A549 (cell line): ENCODE data around the gene VPS35L. TPM values are rescaled to one million over a fixed set of nuclear protein-coding genes. Genes with fewer than 3 reads are reported as not detected.

Experiments used
- ATAC-seq, 2 experiments: fragments of 200-7000 bp in 1 of 2; fragments of >200 bp in 1 of 2; cut with Nextera tagmentation in 1 of 2; cut with Tn5 transposase in 1 of 2; 3 replicates each; pipeline versions ENCODE4 v1.8.0 to v1.9.1; 2018 to 2020; ENCODE audit warnings: mild to moderate bottlenecking in 1 of 2, moderate library complexity in 1 of 2
- CTCF ChIA-PET: fragments of 300-600 bp; sonication (Branson Sonifier 250); formaldehyde crosslinking; extraction: SDS; loops from one replicate; lab custom pipeline; 2021; ENCODE audit warnings: antibody characterized with exemption, inconsistent platforms; lab: Yijun Ruan, JAX
- POLR2A ChIA-PET: fragments of 350-600 bp; formaldehyde crosslinking; extraction: SDS; loops from one replicate; lab custom pipeline; 2021; ENCODE audit warnings: antibody characterized with exemption, inconsistent platforms; lab: Yijun Ruan, JAX
- DNase-seq, 2 experiments: peaks; one replicate each; pipeline versions ENCODE4 v3.0.0 to v3.0.0-alpha.2; 2011 to 2016; ENCODE audit warnings: low read depth in 1 of 2, low spot score in 1 of 2
- FAIRE-seq: peaks from 2 replicates; lab custom pipeline; 2011; peaks lifted over from hg19 to GRCh38; lab: Jason Lieb, UNC
- H3K27ac ChIP-seq, 2 experiments: fragments of >200 bp; sonication (Bioruptor Twin); formaldehyde crosslinking; 3 replicates each; pipeline ENCODE4 v1.5.1; 2016 to 2017
- H3K4me1 ChIP-seq: fragments of >200 bp; sonication (Bioruptor Twin); formaldehyde crosslinking; 3 replicates; pipeline ENCODE4 v1.6.1; 2016
- H3K4me2 ChIP-seq: fragments of >200 bp; sonication (Bioruptor Twin); formaldehyde crosslinking; 3 replicates; pipeline ENCODE4 v1.6.1; 2016
- H3K4me3 ChIP-seq: fragments of >200 bp; sonication (Bioruptor Twin); formaldehyde crosslinking; 3 replicates; pipeline ENCODE4 v1.5.1; 2016
- H3K9me3 ChIP-seq: fragments of >200 bp; sonication (Bioruptor Twin); formaldehyde crosslinking; 3 replicates; pipeline ENCODE4 v1.6.1; 2016
- EHF ChIP-seq: fragments of 250-450 bp; sonication (Bioruptor Pico); IDR thresholded peaks from 2 replicates; pipeline ENCODE4 v1.5.0; 2020; ENCODE audit warnings: mild to moderate bottlenecking
- EHMT2 ChIP-seq: fragments of 200-600 bp; sonication (generic); IDR thresholded peaks from 2 replicates; pipeline ENCODE4 v1.6.1; 2016; ENCODE audit warnings: antibody characterized with exemption, low read depth, mild to moderate bottlenecking, moderate library complexity
- ELK1 ChIP-seq: fragments of 150-350 bp; IDR thresholded peaks from 2 replicates; pipeline ENCODE4 v1.6.1; 2014; ENCODE audit warnings: low read depth, mild to moderate bottlenecking, low read length
- EP300 ChIP-seq, 2 experiments: fragments of >200 bp; sonication (Bioruptor Twin); formaldehyde crosslinking; IDR thresholded peaks; 2 replicates in 1 of 2; 3 replicates in 1 of 2; pipeline ENCODE4 v1.6.1; 2016 to 2017
- FOSL2 ChIP-seq, 2 experiments: fragments of 450-650 bp in 1 of 2; fragments of >200 bp in 1 of 2; sonication (Bioruptor Twin) in 1 of 2; formaldehyde crosslinking; IDR thresholded peaks; 2 replicates each; pipeline versions ENCODE4 v1.5.0 to v1.6.1; 2016 to 2020; ENCODE audit warnings: mild to moderate bottlenecking in 1 of 2, moderate library complexity in 1 of 2
- GATA3 ChIP-seq: IDR thresholded peaks from 2 replicates; pipeline ENCODE4 v1.6.1; 2012; ENCODE audit warnings: borderline replicate concordance
- HES2 ChIP-seq: fragments of >200 bp; sonication (Bioruptor Twin); formaldehyde crosslinking; IDR thresholded peaks from 2 replicates; pipeline ENCODE4 v1.6.1; 2016
- HOXA7 ChIP-seq: fragments of 250-450 bp; sonication (Bioruptor Pico); IDR thresholded peaks from 2 replicates; pipeline ENCODE4 v1.5.0; 2020; ENCODE audit warnings: mild to moderate bottlenecking, moderate library complexity
- JUN ChIP-seq, 2 experiments: fragments of >200 bp; sonication (Bioruptor Twin); formaldehyde crosslinking; IDR thresholded peaks; 2 replicates in 1 of 2; 3 replicates in 1 of 2; pipeline ENCODE4 v1.6.1; 2016 to 2017
- JUNB ChIP-seq: fragments of >200 bp; sonication (Bioruptor Twin); formaldehyde crosslinking; IDR thresholded peaks from 2 replicates; pipeline ENCODE4 v1.6.1; 2016
- KDM1A ChIP-seq: fragments of 200-600 bp; sonication (generic); IDR thresholded peaks from 2 replicates; pipeline ENCODE4 v1.6.1; 2016; ENCODE audit warnings: low read depth, mild to moderate bottlenecking
- KDM5A ChIP-seq: fragments of 200-600 bp; sonication (generic); IDR thresholded peaks from 2 replicates; pipeline ENCODE4 v1.6.1; 2016; ENCODE audit warnings: antibody characterized with exemption, mild to moderate bottlenecking
- MAFK ChIP-seq: fragments of 450-650 bp; IDR thresholded peaks from 2 replicates; pipeline ENCODE4 v1.6.1; 2014; ENCODE audit not compliant: partially characterized antibody
- MAZ ChIP-seq: fragments of 150-350 bp; IDR thresholded peaks from 2 replicates; pipeline ENCODE4 v1.6.1; 2014; ENCODE audit warnings: antibody characterized with exemption, low read depth, low read length, borderline replicate concordance
- MYC ChIP-seq: IDR thresholded peaks from 2 replicates; pipeline ENCODE4 v1.6.1; 2012; ENCODE audit warnings: mild to moderate bottlenecking, inconsistent platforms, low read length, improper control_type of control experiment, borderline replicate concordance
- NPAS2 ChIP-seq: fragments of 250-450 bp; sonication (Bioruptor Pico); IDR thresholded peaks from 2 replicates; pipeline ENCODE4 v1.8.0; 2022; ENCODE audit warnings: mild to moderate bottlenecking, moderate library complexity, borderline replicate concordance
- RARB ChIP-seq: fragments of 250-450 bp; sonication (Bioruptor Pico); IDR thresholded peaks from 2 replicates; pipeline ENCODE4 v1.8.0; 2021; ENCODE audit warnings: mild to moderate bottlenecking, moderate library complexity
- RCOR1 ChIP-seq: fragments of 150-350 bp; IDR thresholded peaks from 2 replicates; pipeline ENCODE4 v1.6.1; 2014; ENCODE audit warnings: antibody characterized with exemption, low read length, low read depth
- RNF2 ChIP-seq: fragments of 200-600 bp; sonication (generic); IDR thresholded peaks from 2 replicates; pipeline ENCODE4 v1.6.1; 2016; ENCODE audit warnings: low read depth, mild to moderate bottlenecking, antibody characterized with exemption, moderate library complexity, borderline replicate concordance
- SREBF2 ChIP-seq: fragments of 450-650 bp; IDR thresholded peaks from 2 replicates; pipeline ENCODE4 v1.6.1; 2014; ENCODE audit warnings: mild to moderate bottlenecking, moderate library complexity
- USF2 ChIP-seq: fragments of 450-650 bp; IDR thresholded peaks from 2 replicates; pipeline ENCODE4 v1.6.1; 2014; ENCODE audit warnings: antibody characterized with exemption
- ZC3H11A ChIP-seq: fragments of 450-650 bp; IDR thresholded peaks from 2 replicates; pipeline ENCODE4 v1.6.1; 2014; ENCODE audit warnings: antibody characterized with exemption, mild to moderate bottlenecking
- ZNF302 ChIP-seq: fragments of 250-450 bp; sonication (Bioruptor Pico); IDR thresholded peaks from 2 replicates; pipeline ENCODE4 v1.9.0; 2021; ENCODE audit warnings: inconsistent platforms, mild to moderate bottlenecking, moderate library complexity
- WGBS: methylation state at CpG from one replicate; pipeline ENCODE4 v1.1.6; 2017; ENCODE audit errors: missing lambda C conversion rate; 5-methylcytosine and 5-hydroxymethylcytosine counted together
- polyA plus RNA-seq, 4 experiments: library from polyadenylated mRNA; depleted of rRNA in 3 of 4; stranded (reverse); fragments of >200 nt; fragmentation: RNase III in 1 of 4; extraction: RNeasy Plus Mini Kit Qiagen cat#74134 plus additional on column Dnase treatment in 1 of 4; gene quantifications; 2 replicates in 3 of 4; 3 replicates in 1 of 4; pipeline ENCODE4 v1.2.3, GENCODE V29; 2011 to 2017
- TF ChIP-seq, protein P1 (sequence below): fragments of 250-450 bp; sonication (Bioruptor Pico); IDR thresholded peaks from 2 replicates; pipeline ENCODE4 v1.5.0; 2021; ENCODE audit warnings: mild to moderate bottlenecking, moderate library complexity, borderline replicate concordance
- TF ChIP-seq, protein P2 (sequence below): fragments of 250-450 bp; sonication (Bioruptor Pico); IDR thresholded peaks from 2 replicates; pipeline ENCODE4 v1.5.0; 2020; ENCODE audit warnings: low read depth, mild to moderate bottlenecking, moderate library complexity

The VPS35L gene
- polyA plus RNA-seq, 2 of the 4 experiments (the other 2 are of a cell fraction), result 38.4 to 47.7 TPM

DNA sequence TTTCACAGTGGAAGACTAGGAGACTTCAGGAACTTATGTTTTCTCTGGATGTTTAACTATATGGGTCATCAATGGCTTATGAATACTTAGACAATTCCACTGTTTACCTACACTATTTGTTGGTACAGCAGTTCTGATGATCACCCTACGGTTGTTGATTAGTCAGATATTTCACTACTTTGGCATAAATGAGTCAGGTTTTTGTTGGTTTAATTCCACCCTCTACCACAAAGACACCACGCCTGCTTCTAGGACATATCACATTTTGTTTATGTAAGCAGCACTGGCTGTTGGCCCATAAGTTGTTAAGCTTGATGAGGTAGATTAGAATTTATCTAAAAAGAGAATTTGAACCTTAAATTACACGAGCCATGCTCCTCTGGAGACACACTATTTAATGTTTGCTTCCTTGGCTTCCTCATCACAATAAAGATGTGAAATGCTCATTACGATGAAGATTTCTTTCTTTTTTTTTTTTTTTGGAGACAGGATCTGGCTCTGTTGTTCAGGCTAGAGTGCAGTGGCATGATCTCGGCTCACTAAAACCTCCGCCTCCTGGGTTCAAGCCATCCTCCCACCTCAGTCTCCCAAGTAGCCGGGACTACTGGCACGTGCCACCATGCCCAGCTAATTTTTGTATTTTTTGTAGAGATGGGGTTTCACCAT is 37.9 kb upstream of the VPS35L start:
- no peak overlapping the region for H3K4me3 ChIP-seq
- no peak overlapping the region for H3K27ac ChIP-seq
- peak overlapping the region; percentile 42 for H3K4me2 ChIP-seq
- FAIRE-seq (no peak), DNase-seq (peak; percentile 35 to 48), ATAC-seq (no peak)
- ChIA-PET POLR2A (interaction anchor here (1.2 kb wide), 1 partner anchor 38 kb away, joined by 3 read pairs; the partner anchor contains the start of gene VPS35L), CTCF (interaction anchor here (0.6 to 3.2 kb wide), 7 partner anchors 13 to 534 kb away, joined by 3 to 24 read pairs (median 4); partner anchors contain the start of genes TMC7 and VPS35L)
- TF ChIP-seq FOSL2 (IDR thresholded peaks at IDR 0.05) (no peak), FOSL2 (CRISPR knock-in tag; IDR thresholded peaks at IDR 0.05) (peak; percentile 78), GATA3 (peak; percentile 34; the same call in 1 of the 2 replicates), MAFK (peak; percentile 61), MAZ (no peak)
- H3K4me1 ChIP-seq, result peaks cover 55% of the 10 kb centered on the region
- WGBS, result 53% methylated on average over 8 of the region's 8 CpGs
- no peaks in the 10 kb centered on the region; the same call in 2 of the 3 replicates for H3K9me3 ChIP-seq

DNA sequence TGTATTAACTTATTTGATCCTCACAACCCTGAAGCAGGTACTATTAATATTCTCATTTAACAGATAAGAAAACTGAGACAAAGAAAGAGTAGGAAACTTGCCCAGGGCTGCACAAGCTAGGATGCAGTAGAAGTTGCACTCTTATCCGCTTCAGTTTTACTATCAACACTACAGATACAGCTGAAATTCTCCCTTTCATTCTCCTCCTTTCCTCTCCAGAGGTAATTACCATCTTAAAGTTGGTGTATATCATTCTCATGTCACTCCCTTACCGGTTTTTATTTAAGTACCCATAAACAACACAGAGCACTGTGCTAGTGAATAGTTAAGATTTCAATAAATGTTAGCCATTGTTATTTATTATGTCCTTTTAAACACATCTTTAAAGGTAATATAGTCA is 37.1 kb upstream of the VPS35L start:
- no peak overlapping the region for H3K27ac ChIP-seq
- peak overlapping the region; percentile 15; the same call in 2 of the 3 replicates for H3K4me2 ChIP-seq
- H3K4me1 ChIP-seq, result peaks cover 61% of the 10 kb centered on the region
- DNase-seq (no peak), ATAC-seq (no peak), FAIRE-seq (no peak)
- no peak for TF ChIP-seq JUN (IDR thresholded peaks at IDR 0.05)
- TF ChIP-seq KDM5A, result no peak
- TF ChIP-seq, all 56 proteins: peak for 0
- no peaks in the 10 kb centered on the region for H3K9me3 ChIP-seq
- POLR2A ChIA-PET, result no interaction called here
- WGBS, result 83% methylated on average over 2 of the region's 2 CpGs
- no peak overlapping the region for H3K4me3 ChIP-seq
- CTCF ChIA-PET, result interaction anchor here (3.1 to 3.2 kb wide), 2 partner anchors 16 to 432 kb away, joined by 15 to 24 read pairs; no protein-coding TSS in a partner anchor

- ChIA-PET POLR2A (interaction anchor here (0.7 to 1.8 kb wide), 3 partner anchors 18 to 89 kb away, joined by 3 to 10 read pairs (median 3); partner anchors contain the start of gene VPS35L), CTCF (interaction anchor here (0.7 to 3.9 kb wide), 4 partner anchors 15 to 304 kb away, joined by 3 to 19 read pairs (median 3); no protein-coding TSS in a partner anchor)
- Histone ChIP-seq H3K4me1 (peaks cover 72% of the 10 kb centered on the region), H3K4me2 (peak overlapping the region; percentile 86), H3K4me3 (peak overlapping the region; percentile 74), H3K27ac (peak overlapping the region; percentile 85 to 96), H3K9me3 (no peaks in the 10 kb centered on the region)
- TF ChIP-seq HOXA7, result no peak
- no peak for TF ChIP-seq KDM5A
- TF ChIP-seq, protein P1, sequence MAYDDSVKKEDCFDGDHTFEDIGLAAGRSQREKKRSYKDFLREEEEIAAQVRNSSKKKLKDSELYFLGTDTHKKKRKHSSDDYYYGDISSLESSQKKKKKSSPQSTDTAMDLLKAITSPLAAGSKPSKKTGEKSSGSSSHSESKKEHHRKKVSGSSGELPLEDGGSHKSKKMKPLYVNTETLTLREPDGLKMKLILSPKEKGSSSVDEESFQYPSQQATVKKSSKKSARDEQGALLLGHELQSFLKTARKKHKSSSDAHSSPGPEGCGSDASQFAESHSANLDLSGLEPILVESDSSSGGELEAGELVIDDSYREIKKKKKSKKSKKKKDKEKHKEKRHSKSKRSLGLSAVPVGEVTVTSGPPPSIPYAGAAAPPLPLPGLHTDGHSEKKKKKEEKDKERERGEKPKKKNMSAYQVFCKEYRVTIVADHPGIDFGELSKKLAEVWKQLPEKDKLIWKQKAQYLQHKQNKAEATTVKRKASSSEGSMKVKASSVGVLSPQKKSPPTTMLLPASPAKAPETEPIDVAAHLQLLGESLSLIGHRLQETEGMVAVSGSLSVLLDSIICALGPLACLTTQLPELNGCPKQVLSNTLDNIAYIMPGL (CRISPR knock-in tag), result no peak
- TF ChIP-seq EHF (CRISPR knock-in tag), result no peak
- TF ChIP-seq EHMT2, result no peak
- TF ChIP-seq RCOR1, result no peak
- TF ChIP-seq MYC, result no peak
- no peak for TF ChIP-seq USF2
- no peak for TF ChIP-seq ELK1
- TF ChIP-seq ZNF302 (CRISPR knock-in tag), result no peak
- no peak for TF ChIP-seq ZC3H11A
- TF ChIP-seq, protein P2, sequence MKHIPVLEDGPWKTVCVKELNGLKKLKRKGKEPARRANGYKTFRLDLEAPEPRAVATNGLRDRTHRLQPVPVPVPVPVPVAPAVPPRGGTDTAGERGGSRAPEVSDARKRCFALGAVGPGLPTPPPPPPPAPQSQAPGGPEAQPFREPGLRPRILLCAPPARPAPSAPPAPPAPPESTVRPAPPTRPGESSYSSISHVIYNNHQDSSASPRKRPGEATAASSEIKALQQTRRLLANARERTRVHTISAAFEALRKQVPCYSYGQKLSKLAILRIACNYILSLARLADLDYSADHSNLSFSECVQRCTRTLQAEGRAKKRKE (CRISPR knock-in tag), result no peak
- no peak for TF ChIP-seq KDM1A
- TF ChIP-seq EP300 (IDR thresholded peaks at IDR 0.05), result no peak
- no peak for TF ChIP-seq JUNB
- no peak for TF ChIP-seq RARB
- no peak for TF ChIP-seq NPAS2 (CRISPR knock-in tag)
- no peak for TF ChIP-seq SREBF2
- no peak for TF ChIP-seq HES2
- no peak for TF ChIP-seq RNF2
- peak in 1 of 2 experiments; percentile 44 for DNase-seq
- FAIRE-seq, result no peak
- 9% methylated on average over 8 of the region's 8 CpGs for WGBS
- no peak for ATAC-seq
Observed at GRCh38 chr16:19520861-19521331, 34.6 kb upstream of the VPS35L start.
